ENCODE data around the gene PSMA6. TPM values are rescaled to one million over a fixed set of nuclear protein-coding genes. Genes with fewer than 3 reads are reported as not detected.

The PSMA6 gene
- total and polyA plus RNA-seq, 2 of the 13 experiments (the other 11 are each of a cell fraction or from before 2014, with no cell fraction given) = 525 to 1,109 TPM

DNA sequence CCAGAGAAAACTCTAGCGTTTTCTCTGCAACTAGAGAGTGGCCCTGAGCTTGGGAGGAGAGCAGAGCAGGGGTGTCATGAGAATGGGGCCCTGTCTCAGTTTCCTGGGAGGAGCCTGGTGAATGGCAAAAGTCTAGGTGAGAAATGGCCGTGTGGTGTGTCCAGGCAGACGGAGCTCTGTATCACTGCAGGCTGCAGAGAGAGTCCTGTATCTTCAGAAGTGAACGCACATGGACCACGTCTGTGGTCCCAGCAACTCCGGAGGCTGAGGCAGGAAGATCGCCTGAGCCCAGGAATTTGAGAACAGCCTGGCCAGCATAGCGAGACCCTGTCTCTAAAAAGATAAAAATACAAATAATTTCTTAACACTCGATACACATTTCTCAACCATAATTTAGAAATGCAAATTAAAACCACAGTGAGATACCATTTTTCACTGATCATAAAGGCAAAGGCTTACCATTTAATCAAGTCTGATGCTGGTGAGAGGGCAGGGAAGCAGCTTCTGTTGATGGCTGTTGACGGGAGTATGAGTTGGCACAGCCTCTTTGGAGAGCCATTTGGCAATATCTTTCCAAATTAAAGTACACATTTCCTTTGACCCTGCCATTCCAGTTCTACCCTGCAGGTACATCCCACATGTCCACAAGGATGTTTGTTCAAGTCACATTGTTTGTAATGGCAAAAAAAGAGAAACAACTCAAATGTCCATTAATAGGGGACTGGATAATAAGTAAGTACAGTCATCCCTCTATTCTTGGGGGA, 61.4 kb downstream of the PSMA6 start (continued):
- TF ChIP-seq, protein P1, sequence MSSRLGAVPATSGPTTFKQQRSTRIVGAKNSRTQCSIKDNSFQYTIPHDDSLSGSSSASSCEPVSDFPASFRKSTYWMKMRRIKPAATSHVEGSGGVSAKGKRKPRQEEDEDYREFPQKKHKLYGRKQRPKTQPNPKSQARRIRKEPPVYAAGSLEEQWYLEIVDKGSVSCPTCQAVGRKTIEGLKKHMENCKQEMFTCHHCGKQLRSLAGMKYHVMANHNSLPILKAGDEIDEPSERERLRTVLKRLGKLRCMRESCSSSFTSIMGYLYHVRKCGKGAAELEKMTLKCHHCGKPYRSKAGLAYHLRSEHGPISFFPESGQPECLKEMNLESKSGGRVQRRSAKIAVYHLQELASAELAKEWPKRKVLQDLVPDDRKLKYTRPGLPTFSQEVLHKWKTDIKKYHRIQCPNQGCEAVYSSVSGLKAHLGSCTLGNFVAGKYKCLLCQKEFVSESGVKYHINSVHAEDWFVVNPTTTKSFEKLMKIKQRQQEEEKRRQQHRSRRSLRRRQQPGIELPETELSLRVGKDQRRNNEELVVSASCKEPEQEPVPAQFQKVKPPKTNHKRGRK (CRISPR knock-in tag; IDR thresholded peaks at IDR 0.05) = no peak
- 0 out of 2 replicates have a peak, but pooled peaks have one; percentile 64 for TF ChIP-seq SATB2 (CRISPR knock-in tag; IDR thresholded peaks at IDR 0.05)
- TF ChIP-seq RAD51 (IDR thresholded peaks at IDR 0.05; ENCODE audit: borderline replicate concordance) = no peak
- no peak for TF ChIP-seq YEATS4 (CRISPR knock-in tag; IDR thresholded peaks at IDR 0.05; ENCODE audit: borderline replicate concordance)
- TF ChIP-seq HDAC6 (IDR thresholded peaks at IDR 0.05; ENCODE audit: low read depth, low read length) = no peak
- TF ChIP-seq, protein P2, sequence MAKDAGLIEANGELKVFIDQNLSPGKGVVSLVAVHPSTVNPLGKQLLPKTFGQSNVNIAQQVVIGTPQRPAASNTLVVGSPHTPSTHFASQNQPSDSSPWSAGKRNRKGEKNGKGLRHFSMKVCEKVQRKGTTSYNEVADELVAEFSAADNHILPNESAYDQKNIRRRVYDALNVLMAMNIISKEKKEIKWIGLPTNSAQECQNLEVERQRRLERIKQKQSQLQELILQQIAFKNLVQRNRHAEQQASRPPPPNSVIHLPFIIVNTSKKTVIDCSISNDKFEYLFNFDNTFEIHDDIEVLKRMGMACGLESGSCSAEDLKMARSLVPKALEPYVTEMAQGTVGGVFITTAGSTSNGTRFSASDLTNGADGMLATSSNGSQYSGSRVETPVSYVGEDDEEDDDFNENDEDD (CRISPR knock-in tag; IDR thresholded peaks at IDR 0.05; ENCODE audit: borderline replicate concordance) = no peak
- TF ChIP-seq RFX5 (IDR thresholded peaks at IDR 0.05; ENCODE audit: low read depth, low read length) = no peak
- TF ChIP-seq ZNF792 (CRISPR knock-in tag; IDR thresholded peaks at IDR 0.05) = peak; percentile 53; the same call in 1 of the 2 replicates
- TF ChIP-seq SP140L (CRISPR knock-in tag; IDR thresholded peaks at IDR 0.05; ENCODE audit: borderline replicate concordance) = no peak
- TF ChIP-seq NFE2L1 (CRISPR knock-in tag; IDR thresholded peaks at IDR 0.05; ENCODE audit: borderline replicate concordance) = 0 out of 2 replicates have a peak, but pooled peaks have one; percentile 32
- no peak for TF ChIP-seq NONO (IDR thresholded peaks at IDR 0.05)
- TF ChIP-seq NONO (CRISPR knock-in tag; conservative IDR thresholded peaks at IDR 0.05) = no peak
- TF ChIP-seq, protein P3, sequence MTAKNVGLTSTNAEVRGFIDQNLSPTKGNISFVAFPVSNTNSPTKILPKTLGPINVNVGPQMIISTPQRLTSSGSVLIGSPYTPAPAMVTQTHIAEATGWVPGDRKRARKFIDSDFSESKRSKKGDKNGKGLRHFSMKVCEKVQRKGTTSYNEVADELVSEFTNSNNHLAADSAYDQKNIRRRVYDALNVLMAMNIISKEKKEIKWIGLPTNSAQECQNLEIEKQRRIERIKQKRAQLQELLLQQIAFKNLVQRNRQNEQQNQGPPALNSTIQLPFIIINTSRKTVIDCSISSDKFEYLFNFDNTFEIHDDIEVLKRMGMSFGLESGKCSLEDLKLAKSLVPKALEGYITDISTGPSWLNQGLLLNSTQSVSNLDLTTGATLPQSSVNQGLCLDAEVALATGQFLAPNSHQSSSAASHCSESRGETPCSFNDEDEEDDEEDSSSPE (CRISPR knock-in tag; IDR thresholded peaks at IDR 0.05) = no peak
- TF ChIP-seq, protein P4, sequence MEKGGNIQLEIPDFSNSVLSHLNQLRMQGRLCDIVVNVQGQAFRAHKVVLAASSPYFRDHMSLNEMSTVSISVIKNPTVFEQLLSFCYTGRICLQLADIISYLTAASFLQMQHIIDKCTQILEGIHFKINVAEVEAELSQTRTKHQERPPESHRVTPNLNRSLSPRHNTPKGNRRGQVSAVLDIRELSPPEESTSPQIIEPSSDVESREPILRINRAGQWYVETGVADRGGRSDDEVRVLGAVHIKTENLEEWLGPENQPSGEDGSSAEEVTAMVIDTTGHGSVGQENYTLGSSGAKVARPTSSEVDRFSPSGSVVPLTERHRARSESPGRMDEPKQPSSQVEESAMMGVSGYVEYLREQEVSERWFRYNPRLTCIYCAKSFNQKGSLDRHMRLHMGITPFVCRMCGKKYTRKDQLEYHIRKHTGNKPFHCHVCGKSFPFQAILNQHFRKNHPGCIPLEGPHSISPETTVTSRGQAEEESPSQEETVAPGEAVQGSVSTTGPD (CRISPR knock-in tag; IDR thresholded peaks at IDR 0.05) = peak; percentile 88; the same call in 1 of the 2 replicates
- no peak for TF ChIP-seq FOXC1 (CRISPR knock-in tag; IDR thresholded peaks at IDR 0.05; ENCODE audit: borderline replicate concordance)
- TF ChIP-seq CEBPB (IDR thresholded peaks at IDR 0.05; ENCODE audit: borderline replicate concordance, low read depth, low read length) = peak; percentile 79
- TF ChIP-seq KLF6 (CRISPR knock-in tag; IDR thresholded peaks at IDR 0.05) = no peak
- TF ChIP-seq MIER3 (CRISPR knock-in tag; IDR thresholded peaks at IDR 0.05; ENCODE audit: borderline replicate concordance) = peak; percentile 80
- TF ChIP-seq HDAC1 (CRISPR knock-in tag; IDR thresholded peaks at IDR 0.05) = no peak; the same call in 1 of the 2 replicates
- no peak for TF ChIP-seq ZNF460 (CRISPR knock-in tag; IDR thresholded peaks at IDR 0.05; ENCODE audit: borderline replicate concordance)
- no peak for TF ChIP-seq AGO2 (optimal IDR thresholded peaks at IDR 0.05; ENCODE audit: low read depth, low read length)
- TF ChIP-seq SRY (CRISPR knock-in tag; IDR thresholded peaks at IDR 0.05) = no peak
- no peak for TF ChIP-seq ZSCAN20 (CRISPR knock-in tag; IDR thresholded peaks at IDR 0.05; ENCODE audit: borderline replicate concordance)
- TF ChIP-seq, protein P5, sequence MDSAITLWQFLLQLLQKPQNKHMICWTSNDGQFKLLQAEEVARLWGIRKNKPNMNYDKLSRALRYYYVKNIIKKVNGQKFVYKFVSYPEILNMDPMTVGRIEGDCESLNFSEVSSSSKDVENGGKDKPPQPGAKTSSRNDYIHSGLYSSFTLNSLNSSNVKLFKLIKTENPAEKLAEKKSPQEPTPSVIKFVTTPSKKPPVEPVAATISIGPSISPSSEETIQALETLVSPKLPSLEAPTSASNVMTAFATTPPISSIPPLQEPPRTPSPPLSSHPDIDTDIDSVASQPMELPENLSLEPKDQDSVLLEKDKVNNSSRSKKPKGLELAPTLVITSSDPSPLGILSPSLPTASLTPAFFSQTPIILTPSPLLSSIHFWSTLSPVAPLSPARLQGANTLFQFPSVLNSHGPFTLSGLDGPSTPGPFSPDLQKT (CRISPR knock-in tag; IDR thresholded peaks at IDR 0.05; ENCODE audit: borderline replicate concordance) = no peak
